SK-N-SH (cell line): ENCODE data around the gene RBM19.

ENCODE experiments used
- ELF1 ChIP-seq: IDR thresholded peaks from 2 replicates; pipeline ENCODE4 v1.4.0; 2012
- POLR2AphosphoS5 ChIP-seq: IDR thresholded peaks from 2 replicates; pipeline ENCODE4 v1.6.1; 2012; ENCODE audit warnings: low read depth, low read length
- SIN3A ChIP-seq: IDR thresholded peaks from 2 replicates; pipeline ENCODE4 v1.6.1; 2012; ENCODE audit warnings: low read depth, mild to moderate bottlenecking, low read length, moderate library complexity, borderline replicate concordance
- SMC3 ChIP-seq: IDR thresholded peaks from 2 replicates; pipeline ENCODE4 v1.6.1; 2012; ENCODE audit warnings: low read depth, low read length, improper control_type of control experiment
- TAF1 ChIP-seq: IDR thresholded peaks from 2 replicates; pipeline ENCODE4 v1.6.1; 2012; ENCODE audit warnings: low read depth, mild to moderate bottlenecking, low read length, moderate library complexity, borderline replicate concordance
- TF ChIP-seq, protein P1 (sequence below): fragments of 200-600 bp; sonication (generic); IDR thresholded peaks from 2 replicates; pipeline ENCODE4 v1.6.1; 2017; ENCODE audit warnings: antibody characterized with exemption, mild to moderate bottlenecking, moderate library complexity
- TF ChIP-seq, protein P2 (sequence below): fragments of 150-350 bp; IDR thresholded peaks from 2 replicates; pipeline ENCODE4 v1.6.1; 2017; ENCODE audit warnings: antibody characterized with exemption, low read length, low read depth, borderline replicate concordance
- TF ChIP-seq, protein P3 (sequence below): IDR thresholded peaks from 2 replicates; pipeline ENCODE4 v1.4.0; 2012; ENCODE audit warnings: low read depth

DNA sequence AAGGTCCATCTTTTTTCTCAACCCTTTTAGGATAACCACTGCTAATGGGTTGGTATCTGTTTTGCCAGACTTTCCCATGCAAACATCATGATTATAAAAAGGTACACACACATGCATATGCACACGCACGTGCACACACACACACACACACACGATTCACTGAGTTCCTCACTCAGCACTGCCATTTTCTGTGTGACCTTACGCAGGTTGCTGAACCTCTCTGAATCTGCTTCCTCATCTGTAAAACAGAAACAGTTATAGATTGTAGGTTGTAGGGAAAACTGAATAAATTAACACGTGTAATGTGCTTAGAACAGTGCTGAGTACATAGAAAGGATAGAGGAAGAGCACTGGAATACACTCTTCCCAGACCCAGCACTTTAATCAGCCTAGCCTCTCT lies 182.3 kb downstream of the RBM19 start:
- TF ChIP-seq, protein P1, sequence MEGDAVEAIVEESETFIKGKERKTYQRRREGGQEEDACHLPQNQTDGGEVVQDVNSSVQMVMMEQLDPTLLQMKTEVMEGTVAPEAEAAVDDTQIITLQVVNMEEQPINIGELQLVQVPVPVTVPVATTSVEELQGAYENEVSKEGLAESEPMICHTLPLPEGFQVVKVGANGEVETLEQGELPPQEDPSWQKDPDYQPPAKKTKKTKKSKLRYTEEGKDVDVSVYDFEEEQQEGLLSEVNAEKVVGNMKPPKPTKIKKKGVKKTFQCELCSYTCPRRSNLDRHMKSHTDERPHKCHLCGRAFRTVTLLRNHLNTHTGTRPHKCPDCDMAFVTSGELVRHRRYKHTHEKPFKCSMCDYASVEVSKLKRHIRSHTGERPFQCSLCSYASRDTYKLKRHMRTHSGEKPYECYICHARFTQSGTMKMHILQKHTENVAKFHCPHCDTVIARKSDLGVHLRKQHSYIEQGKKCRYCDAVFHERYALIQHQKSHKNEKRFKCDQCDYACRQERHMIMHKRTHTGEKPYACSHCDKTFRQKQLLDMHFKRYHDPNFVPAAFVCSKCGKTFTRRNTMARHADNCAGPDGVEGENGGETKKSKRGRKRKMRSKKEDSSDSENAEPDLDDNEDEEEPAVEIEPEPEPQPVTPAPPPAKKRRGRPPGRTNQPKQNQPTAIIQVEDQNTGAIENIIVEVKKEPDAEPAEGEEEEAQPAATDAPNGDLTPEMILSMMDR = no peak
- TF ChIP-seq, protein P2, sequence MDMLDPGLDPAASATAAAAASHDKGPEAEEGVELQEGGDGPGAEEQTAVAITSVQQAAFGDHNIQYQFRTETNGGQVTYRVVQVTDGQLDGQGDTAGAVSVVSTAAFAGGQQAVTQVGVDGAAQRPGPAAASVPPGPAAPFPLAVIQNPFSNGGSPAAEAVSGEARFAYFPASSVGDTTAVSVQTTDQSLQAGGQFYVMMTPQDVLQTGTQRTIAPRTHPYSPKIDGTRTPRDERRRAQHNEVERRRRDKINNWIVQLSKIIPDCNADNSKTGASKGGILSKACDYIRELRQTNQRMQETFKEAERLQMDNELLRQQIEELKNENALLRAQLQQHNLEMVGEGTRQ = no peak
- TF ChIP-seq, protein P3, sequence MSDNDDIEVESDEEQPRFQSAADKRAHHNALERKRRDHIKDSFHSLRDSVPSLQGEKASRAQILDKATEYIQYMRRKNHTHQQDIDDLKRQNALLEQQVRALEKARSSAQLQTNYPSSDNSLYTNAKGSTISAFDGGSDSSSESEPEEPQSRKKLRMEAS = no peak
- TF ChIP-seq POLR2AphosphoS5 (no peak), SIN3A (no peak), SMC3 (no peak), TAF1 (no peak), ELF1 (no peak)
